ENCODE measurements around the gene IKBKE.
A peak's percentile ranks its signal among the peaks of the same experiment; 100 is the strongest.

IKBKE gene

DNA sequence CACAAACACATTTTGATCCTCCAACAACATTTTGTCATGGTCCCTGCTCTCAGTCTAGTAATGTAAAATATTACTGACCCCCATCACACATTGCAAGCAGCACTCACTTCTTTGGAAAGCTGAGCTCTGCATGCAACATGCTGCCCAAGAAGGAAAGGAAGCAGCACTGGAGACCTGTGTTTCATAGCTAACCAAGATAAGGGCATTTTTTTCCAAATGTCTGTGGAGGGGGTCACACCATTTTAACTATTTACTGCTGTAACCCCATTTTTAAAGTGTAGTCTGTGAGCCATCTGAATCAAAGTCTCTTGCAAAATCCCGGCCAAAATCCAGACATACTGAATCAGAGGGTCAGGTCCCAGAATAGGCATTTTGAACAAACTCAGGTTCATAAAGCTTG is 32.5 kb downstream of the IKBKE start:
- Histone ChIP-seq H3K4ac (ENCODE audit: low read depth, low read length) (no peak overlapping the region), H3K4me1 (ENCODE audit: control insufficient read depth in 1 of 2, insufficient read depth in 2 of 2, low read length in 2 of 2) (peaks cover 6 to 7% of the 10 kb centered on the region in 2 experiments), H3K14ac (ENCODE audit: low read length) (no peak overlapping the region), H2AK5ac (ENCODE audit: low read length) (no peak overlapping the region), H3K27me3 (ENCODE audit: insufficient read depth, low read length) (peaks cover 23% of the 10 kb centered on the region), H2BK5ac (ENCODE audit: low read depth, low read length, poor library complexity) (no peak overlapping the region), H3K4me2 (ENCODE audit: low read length) (no peak overlapping the region), H3K27ac (ENCODE audit: low read depth, low read length) (no peak overlapping the region), H3K18ac (ENCODE audit: low read length) (no peak overlapping the region), H2AFZ (ENCODE audit: insufficient read depth, low read length, poor library complexity) (no peak overlapping the region), H4K8ac (ENCODE audit: low read depth, low read length) (no peak overlapping the region), H3K36me3 (ENCODE audit: control insufficient read depth in 1 of 2, insufficient read depth in 2 of 2, low read length in 2 of 2) (no peaks in the 10 kb centered on the region), H3K4me3 (ENCODE audit: low read depth, low read length) (no peak overlapping the region), H3K9ac (ENCODE audit: low read length) (no peak overlapping the region), H3K79me2 (ENCODE audit: control insufficient read depth, insufficient read depth, low read length, poor library complexity) (no peaks in the 10 kb centered on the region), H2BK120ac (ENCODE audit: insufficient read depth, low read length, poor library complexity) (no peak overlapping the region), H2BK12ac (ENCODE audit: low read length) (no peak overlapping the region), H3K9me3 (ENCODE audit: insufficient read depth, low read depth, low read length) (no peaks in the 10 kb centered on the region), H4K12ac (ENCODE audit: low read depth, low read length) (no peak overlapping the region), H4K91ac (ENCODE audit: low read depth, low read length) (no peak overlapping the region), H3K23ac (ENCODE audit: low read length) (no peak overlapping the region), H3K79me1 (ENCODE audit: low read length) (no peaks in the 10 kb centered on the region)
- no CpG with 5 or more reads among the region's 1 CpG for WGBS (ENCODE audit: extremely low coverage, insufficient coverage, insufficient read length)
- DNase-seq: no peak

- no peaks in the 10 kb centered on the region for H3K9me3 ChIP-seq (ENCODE audit: insufficient read depth, low read depth, low read length)
- no peak overlapping the region for H3K23ac ChIP-seq (ENCODE audit: low read length)
- H2AFZ ChIP-seq (ENCODE audit: insufficient read depth, low read length, poor library complexity): no peak overlapping the region
- H2BK120ac ChIP-seq (ENCODE audit: insufficient read depth, low read length, poor library complexity): no peak overlapping the region
- H3K79me2 ChIP-seq (ENCODE audit: control insufficient read depth, insufficient read depth, low read length, poor library complexity): no peaks in the 10 kb centered on the region
- no peak overlapping the region for H2AK5ac ChIP-seq (ENCODE audit: low read length)
- H3K14ac ChIP-seq (ENCODE audit: low read length): no peak overlapping the region
- H3K27ac ChIP-seq (ENCODE audit: low read depth, low read length): no peak overlapping the region
- H4K91ac ChIP-seq (ENCODE audit: low read depth, low read length): no peak overlapping the region
- peaks cover 32% of the 10 kb centered on the region for H3K27me3 ChIP-seq (ENCODE audit: insufficient read depth, low read length)
- H3K79me1 ChIP-seq (ENCODE audit: low read length): no peaks in the 10 kb centered on the region
- no peak overlapping the region for H2BK5ac ChIP-seq (ENCODE audit: low read depth, low read length, poor library complexity)
- no CpG with 5 or more reads among the region's 8 CpGs for WGBS (ENCODE audit: extremely low coverage, insufficient coverage, insufficient read length)
- H3K36me3 ChIP-seq (ENCODE audit: control insufficient read depth in 1 of 2, insufficient read depth in 2 of 2, low read length in 2 of 2): no peaks in the 10 kb centered on the region
- no peak overlapping the region for H3K4me2 ChIP-seq (ENCODE audit: low read length)
- H3K4me3 ChIP-seq (ENCODE audit: low read depth, low read length): no peak overlapping the region
- H2BK12ac ChIP-seq (ENCODE audit: low read length): no peak overlapping the region
- H3K18ac ChIP-seq (ENCODE audit: low read length): no peak overlapping the region
- peaks cover 5 to 7% of the 10 kb centered on the region in 2 experiments for H3K4me1 ChIP-seq (ENCODE audit: control insufficient read depth in 1 of 2, insufficient read depth in 2 of 2, low read length in 2 of 2)
- no peak overlapping the region for H4K8ac ChIP-seq (ENCODE audit: low read depth, low read length)
- no peak overlapping the region for H4K12ac ChIP-seq (ENCODE audit: low read depth, low read length)
- no peak overlapping the region for H3K9ac ChIP-seq (ENCODE audit: low read length)
- no peak overlapping the region for H3K4ac ChIP-seq (ENCODE audit: low read depth, low read length)
- peak; percentile 42 to 52 for DNase-seq
Measured at GRCh38 chr1:206503591-206504362, 33.5 kb downstream of the IKBKE start.

DNA sequence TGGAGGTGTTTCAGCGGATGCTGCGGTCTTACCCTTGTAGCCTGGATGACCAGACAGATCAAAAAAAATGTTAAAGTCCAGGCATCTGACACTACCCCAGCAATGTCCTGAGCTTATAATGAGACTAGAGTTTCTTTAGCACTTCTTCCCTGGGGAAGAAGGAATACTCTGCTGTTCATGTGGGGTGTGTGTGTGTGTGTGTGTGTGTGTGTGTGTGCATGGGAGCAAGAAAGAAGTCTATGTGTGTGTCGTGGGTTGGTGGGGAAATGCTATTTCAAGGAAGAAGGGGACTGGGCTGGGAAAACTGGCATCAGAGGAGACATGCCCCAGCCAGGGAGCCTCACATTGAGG is 34.1 kb downstream of the IKBKE start:
- no peak overlapping the region for H3K18ac ChIP-seq (ENCODE audit: low read length)
- no peak overlapping the region for H3K14ac ChIP-seq (ENCODE audit: low read length)
- H3K4ac ChIP-seq (ENCODE audit: low read depth, low read length): no peak overlapping the region
- H2BK12ac ChIP-seq (ENCODE audit: low read length): no peak overlapping the region
- H3K4me2 ChIP-seq (ENCODE audit: low read length): no peak overlapping the region
- peaks cover 5 to 7% of the 10 kb centered on the region in 2 experiments for H3K4me1 ChIP-seq (ENCODE audit: control insufficient read depth in 1 of 2, insufficient read depth in 2 of 2, low read length in 2 of 2)
- H3K9ac ChIP-seq (ENCODE audit: low read length): no peak overlapping the region
- H3K36me3 ChIP-seq (ENCODE audit: control insufficient read depth in 1 of 2, insufficient read depth in 2 of 2, low read length in 2 of 2): no peaks in the 10 kb centered on the region
- H2AK5ac ChIP-seq (ENCODE audit: low read length): no peak overlapping the region
- no peaks in the 10 kb centered on the region for H3K9me3 ChIP-seq (ENCODE audit: insufficient read depth, low read depth, low read length)
- no peak overlapping the region for H4K12ac ChIP-seq (ENCODE audit: low read depth, low read length)
- no peak for DNase-seq
- H3K23ac ChIP-seq (ENCODE audit: low read length): no peak overlapping the region
- WGBS (ENCODE audit: extremely low coverage, insufficient coverage, insufficient read length): no CpG with 5 or more reads among the region's 3 CpGs
- peaks cover 37% of the 10 kb centered on the region for H3K27me3 ChIP-seq (ENCODE audit: insufficient read depth, low read length)
- no peak overlapping the region for H3K27ac ChIP-seq (ENCODE audit: low read depth, low read length)
- H2AFZ ChIP-seq (ENCODE audit: insufficient read depth, low read length, poor library complexity): no peak overlapping the region
- no peak overlapping the region for H4K91ac ChIP-seq (ENCODE audit: low read depth, low read length)
- no peak overlapping the region for H4K8ac ChIP-seq (ENCODE audit: low read depth, low read length)
- no peaks in the 10 kb centered on the region for H3K79me1 ChIP-seq (ENCODE audit: low read length)
- no peaks in the 10 kb centered on the region for H3K79me2 ChIP-seq (ENCODE audit: control insufficient read depth, insufficient read depth, low read length, poor library complexity)
- H2BK120ac ChIP-seq (ENCODE audit: insufficient read depth, low read length, poor library complexity): no peak overlapping the region
- H3K4me3 ChIP-seq (ENCODE audit: low read depth, low read length): no peak overlapping the region
- H2BK5ac ChIP-seq (ENCODE audit: low read depth, low read length, poor library complexity): no peak overlapping the region

DNA sequence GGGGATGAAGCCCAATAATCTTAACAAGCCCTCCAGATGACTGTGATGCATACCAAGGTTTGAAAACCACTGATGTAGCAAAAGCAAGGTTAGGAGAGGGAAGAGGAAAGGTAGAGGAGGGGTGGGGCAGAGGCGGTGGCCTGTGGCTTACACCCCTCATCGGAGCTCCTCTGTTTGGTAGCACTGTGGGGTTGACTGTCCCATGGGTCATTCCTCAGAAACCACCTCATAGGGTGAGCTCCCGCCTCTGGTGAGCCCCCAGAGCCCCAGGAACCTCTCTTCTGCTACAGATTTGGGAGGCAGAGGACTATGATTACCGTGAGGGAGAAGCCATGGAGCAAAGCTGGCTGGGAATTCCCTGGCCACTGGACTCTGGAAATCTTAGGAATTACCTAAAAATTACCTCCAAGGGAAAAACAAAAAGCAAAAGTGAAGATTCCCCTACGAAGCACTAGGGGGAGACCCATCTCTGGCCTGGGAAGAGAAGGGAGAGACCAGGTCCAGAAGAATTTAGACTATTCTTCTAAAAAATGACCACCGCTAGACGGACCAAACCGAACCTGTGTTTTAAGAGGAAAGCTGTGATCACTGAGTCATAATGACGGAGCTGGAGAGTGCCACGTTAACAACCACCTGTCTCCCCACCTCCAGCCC is 35.6 kb downstream of the IKBKE start:
- Histone ChIP-seq H3K27me3 (ENCODE audit: insufficient read depth, low read length) (peaks cover 43% of the 10 kb centered on the region), H4K12ac (ENCODE audit: low read depth, low read length) (no peak overlapping the region), H2BK120ac (ENCODE audit: insufficient read depth, low read length, poor library complexity) (no peak overlapping the region), H3K4me2 (ENCODE audit: low read length) (no peak overlapping the region), H2AFZ (ENCODE audit: insufficient read depth, low read length, poor library complexity) (no peak overlapping the region), H2BK5ac (ENCODE audit: low read depth, low read length, poor library complexity) (no peak overlapping the region), H3K9ac (ENCODE audit: low read length) (no peak overlapping the region), H2AK5ac (ENCODE audit: low read length) (no peak overlapping the region), H3K23ac (ENCODE audit: low read length) (no peak overlapping the region), H3K9me3 (ENCODE audit: insufficient read depth, low read depth, low read length) (no peaks in the 10 kb centered on the region), H3K4ac (ENCODE audit: low read depth, low read length) (no peak overlapping the region), H4K8ac (ENCODE audit: low read depth, low read length) (no peak overlapping the region), H3K14ac (ENCODE audit: low read length) (no peak overlapping the region), H3K79me2 (ENCODE audit: control insufficient read depth, insufficient read depth, low read length, poor library complexity) (no peaks in the 10 kb centered on the region), H3K4me3 (ENCODE audit: low read depth, low read length) (no peak overlapping the region), H3K36me3 (ENCODE audit: control insufficient read depth in 1 of 2, insufficient read depth in 2 of 2, low read length in 2 of 2) (no peaks in the 10 kb centered on the region), H2BK12ac (ENCODE audit: low read length) (no peak overlapping the region), H4K91ac (ENCODE audit: low read depth, low read length) (no peak overlapping the region), H3K79me1 (ENCODE audit: low read length) (no peaks in the 10 kb centered on the region), H3K4me1 (ENCODE audit: control insufficient read depth in 1 of 2, insufficient read depth in 2 of 2, low read length in 2 of 2) (peaks cover 5 to 7% of the 10 kb centered on the region in 2 experiments), H3K18ac (ENCODE audit: low read length) (no peak overlapping the region), H3K27ac (ENCODE audit: low read depth, low read length) (no peak overlapping the region)
- WGBS (ENCODE audit: extremely low coverage, insufficient coverage, insufficient read length): no CpG with 5 or more reads among the region's 10 CpGs
- DNase-seq: peak in 1 of 2 donors; percentile 57

Data from trophoblast cell (in vitro differentiated cells and primary cell).